ENCODE measurements around the gene PCDHB14. TPM values are rescaled to one million over a fixed set of nuclear protein-coding genes. Genes with fewer than 3 reads are reported as not detected.
"Not testable (repeated sequence)": the region's sequence is repeated elsewhere in the genome, so short reads cannot be mapped to it uniquely, and the experiment has no call there.

PCDHB14 gene
- total RNA-seq = not detected

GRCh38 chr5:141223112-141223783 is at the start of gene PCDHB14:
Gene PCDHB14 (plus strand): TSS chr5:141223343. CDS start chr5:141223506, 163 bp downstream.
- Mint-ChIP-seq H3K4me3 (no peak within 1 kb of the TSS), H3K27ac (no peak within 1 kb of the TSS), H3K4me1 (ENCODE audit: low read depth) (peaks cover 4% of the 10 kb centered on the region), H3K27me3 (ENCODE audit: low read depth) (peaks cover 56% of the 10 kb centered on the region), H3K9me3 (peaks cover 18% of the 10 kb centered on the region), H3K36me3 (ENCODE audit: low read depth) (peaks cover 10% of the 10 kb centered on the region)
- CTCF ChIA-PET = interaction anchor here (0.6 to 1.5 kb wide), 7 partner anchors 14 to 201 kb away, joined by 3 to 5 read pairs (median 4); partner anchors contain the start of gene SLC25A2
- intact Hi-C loops (cut with micrococcal nuclease) = loop anchor here (10.0 kb wide), 1 partner anchor 332 kb away; no protein-coding TSS in a partner anchor
- no peak for DNase-seq

GRCh38 chr5:141174291-141175104 is 48.6 kb upstream of the PCDHB14 start:
- intact Hi-C loops (cut with micrococcal nuclease) = loop anchor here (5.0 kb wide), 1 partner anchor 92 kb away; no protein-coding TSS in a partner anchor
- H3K36me3 Mint-ChIP-seq (ENCODE audit: low read depth); CTCF ChIA-PET: not testable (repeated sequence)

GRCh38 chr5:141175933-141176332 is 47.2 kb upstream of the PCDHB14 start:
- Mint-ChIP-seq H3K36me3 (ENCODE audit: low read depth) (peaks cover 7% of the 10 kb centered on the region), H3K9me3 (peaks cover 9% of the 10 kb centered on the region), H3K27me3 (ENCODE audit: low read depth) (peaks cover 28% of the 10 kb centered on the region), H3K4me3 (no peak overlapping the region), H3K4me1 (ENCODE audit: low read depth) (no peaks in the 10 kb centered on the region), H3K27ac (no peak overlapping the region)
- intact Hi-C loops (cut with micrococcal nuclease) = no loop called here
- no peak for DNase-seq
- CTCF ChIA-PET = no interaction called here

More at GRCh38 chr5:141174291-141175104, 48.6 kb upstream of the PCDHB14 start:
- not testable (repeated sequence) for H3K4me3 Mint-ChIP-seq; H3K4me1 Mint-ChIP-seq (ENCODE audit: low read depth); DNase-seq; H3K9me3 Mint-ChIP-seq; H3K27ac Mint-ChIP-seq
- H3K27me3 Mint-ChIP-seq (ENCODE audit: low read depth) = peaks cover 29% of the 10 kb centered on the region

GRCh38 chr5:141177577-141178191 is 45.5 kb upstream of the PCDHB14 start, which contains the start of gene PCDHB8:
Gene PCDHB8 (plus strand): TSS chr5:141177790. CDS start chr5:141178035, 245 bp downstream.
- Mint-ChIP-seq H3K27me3 (ENCODE audit: low read depth) (peaks cover 31% of the 10 kb centered on the region), H3K36me3 (ENCODE audit: low read depth) (peaks cover 10% of the 10 kb centered on the region)
- H3K27ac Mint-ChIP-seq; intact Hi-C loops (cut with micrococcal nuclease); H3K4me3 Mint-ChIP-seq; H3K9me3 Mint-ChIP-seq; DNase-seq; H3K4me1 Mint-ChIP-seq (ENCODE audit: low read depth): not testable (repeated sequence)
- CTCF ChIA-PET = interaction anchor here (0.7 to 1.2 kb wide), 4 partner anchors 9 to 288 kb away, joined by 3 to 6 read pairs (median 4); partner anchors contain the start of gene PCDHB9

GRCh38 chr5:141179371-141179770 is 43.8 kb upstream of the PCDHB14 start:
- H3K4me1 Mint-ChIP-seq (ENCODE audit: low read depth); H3K27ac Mint-ChIP-seq; H3K4me3 Mint-ChIP-seq; intact Hi-C loops (cut with micrococcal nuclease); H3K9me3 Mint-ChIP-seq; DNase-seq; CTCF ChIA-PET: not testable (repeated sequence)
- Mint-ChIP-seq H3K27me3 (ENCODE audit: low read depth) (peaks cover 29% of the 10 kb centered on the region), H3K36me3 (ENCODE audit: low read depth) (peaks cover 13% of the 10 kb centered on the region)

GRCh38 chr5:141179876-141180275 is 43.3 kb upstream of the PCDHB14 start:
- H3K27ac Mint-ChIP-seq; H3K4me1 Mint-ChIP-seq (ENCODE audit: low read depth); H3K4me3 Mint-ChIP-seq; DNase-seq; CTCF ChIA-PET: not testable (repeated sequence)
- Mint-ChIP-seq H3K36me3 (ENCODE audit: low read depth) (peaks cover 11% of the 10 kb centered on the region), H3K9me3 (peaks cover 10% of the 10 kb centered on the region), H3K27me3 (ENCODE audit: low read depth) (peaks cover 30% of the 10 kb centered on the region)
- intact Hi-C loops (cut with micrococcal nuclease) = loop anchor here (10.0 kb wide), 1 partner anchor 375 kb away; no protein-coding TSS in a partner anchor

- Mint-ChIP-seq H3K4me1 (ENCODE audit: low read depth) (no peaks in the 10 kb centered on the region), H3K9me3 (peaks cover 8% of the 10 kb centered on the region), H3K27me3 (ENCODE audit: low read depth) (peaks cover 27% of the 10 kb centered on the region), H3K4me3 (no peak overlapping the region), H3K36me3 (ENCODE audit: low read depth) (peaks cover 8% of the 10 kb centered on the region), H3K27ac (no peak overlapping the region)
- no peak for DNase-seq
- CTCF ChIA-PET = no interaction called here
- intact Hi-C loops (cut with micrococcal nuclease) = loop anchor here (10.0 kb wide), 1 partner anchor 374 kb away; no protein-coding TSS in a partner anchor
Measured at GRCh38 chr5:141180313-141180712, 42.8 kb upstream of the PCDHB14 start.

GRCh38 chr5:141182248-141182647 is 40.9 kb upstream of the PCDHB14 start, which contains the start of gene PCDHB16:
Gene PCDHB16 (plus strand): TSS chr5:141182387. CDS start chr5:141182560, 173 bp downstream.
- DNase-seq = peak; percentile 23
- Mint-ChIP-seq H3K27me3 (ENCODE audit: low read depth) (peaks cover 31% of the 10 kb centered on the region), H3K4me1 (ENCODE audit: low read depth) (peaks cover 2% of the 10 kb centered on the region), H3K27ac (no peak within 1 kb of the TSS), H3K9me3 (peaks cover 8% of the 10 kb centered on the region), H3K36me3 (ENCODE audit: low read depth) (peaks cover 8% of the 10 kb centered on the region), H3K4me3 (no peak within 1 kb of the TSS)
- CTCF ChIA-PET = interaction anchor here (0.6 to 1.1 kb wide), 3 partner anchors 15 to 382 kb away, joined by 3 read pairs; partner anchors contain the start of gene PCDHGA12
- intact Hi-C loops (cut with micrococcal nuclease) = loop anchor here (10.0 kb wide), 1 partner anchor 373 kb away; no protein-coding TSS in a partner anchor

- CTCF ChIA-PET; H3K4me3 Mint-ChIP-seq; H3K4me1 Mint-ChIP-seq (ENCODE audit: low read depth); DNase-seq; H3K27ac Mint-ChIP-seq: not testable (repeated sequence)
- peaks cover 13% of the 10 kb centered on the region for H3K36me3 Mint-ChIP-seq (ENCODE audit: low read depth)
- H3K9me3 Mint-ChIP-seq = peaks cover 14% of the 10 kb centered on the region
- H3K27me3 Mint-ChIP-seq (ENCODE audit: low read depth) = peaks cover 39% of the 10 kb centered on the region
- intact Hi-C loops (cut with micrococcal nuclease) = loop anchor here (10.0 kb wide), 1 partner anchor 371 kb away; no protein-coding TSS in a partner anchor
Measured at GRCh38 chr5:141184117-141184855, 38.9 kb upstream of the PCDHB14 start.

- peak; percentile 60 for DNase-seq
- intact Hi-C loops (cut with micrococcal nuclease) = loop anchor here (10.0 kb wide), 1 partner anchor 368 kb away; no protein-coding TSS in a partner anchor
- Mint-ChIP-seq H3K27me3 (ENCODE audit: low read depth) (peaks cover 38% of the 10 kb centered on the region), H3K4me3 (no peak within 1 kb of the TSS), H3K9me3 (peaks cover 16% of the 10 kb centered on the region), H3K4me1 (ENCODE audit: low read depth) (peaks cover 2% of the 10 kb centered on the region), H3K27ac (no peak within 1 kb of the TSS), H3K36me3 (ENCODE audit: low read depth) (peaks cover 14% of the 10 kb centered on the region)
- CTCF ChIA-PET = interaction anchor here (0.7 to 2.2 kb wide), 5 partner anchors 9 to 828 kb away, joined by 3 to 12 read pairs (median 5); partner anchors contain the start of gene PCDHB8
Measured at GRCh38 chr5:141186897-141187512, 36.1 kb upstream of the PCDHB14 start, which contains the start of gene PCDHB9. Gene PCDHB9 (plus strand): TSS chr5:141187161. CDS start chr5:141187319, 158 bp downstream.

GRCh38 chr5:141188682-141189081 is 34.5 kb upstream of the PCDHB14 start:
- peaks cover 16% of the 10 kb centered on the region for H3K9me3 Mint-ChIP-seq
- peaks cover 14% of the 10 kb centered on the region for H3K36me3 Mint-ChIP-seq (ENCODE audit: low read depth)
- CTCF ChIA-PET; H3K4me3 Mint-ChIP-seq; H3K27ac Mint-ChIP-seq; H3K4me1 Mint-ChIP-seq (ENCODE audit: low read depth); DNase-seq: not testable (repeated sequence)
- intact Hi-C loops (cut with micrococcal nuclease) = loop anchor here (10.0 kb wide), 1 partner anchor 366 kb away; no protein-coding TSS in a partner anchor
- H3K27me3 Mint-ChIP-seq (ENCODE audit: low read depth) = peaks cover 34% of the 10 kb centered on the region

Data from activated naive CD4-positive, alpha-beta T cell treated with anti-CD3 and anti-CD28 coated beads for 36 hours (primary cell).